GM12891 (cell line): ENCODE results near the gene TMEM178B.

Source experiments
- PAX5 ChIP-seq: IDR thresholded peaks from 2 replicates; pipeline ENCODE4 v1.6.1; 2011; ENCODE audit warnings: low read length, moderate library complexity, mild to moderate bottlenecking; ENCODE audit not compliant: insufficient read depth, severe bottlenecking
- POLR2A ChIP-seq: IDR thresholded peaks from 2 replicates; pipeline ENCODE4 v1.6.1; 2011; ENCODE audit warnings: low read depth, low read length, control low read depth
- POLR2AphosphoS5 ChIP-seq: IDR thresholded peaks from 2 replicates; pipeline ENCODE4 v1.6.1; 2011; ENCODE audit warnings: low read depth, low read length, control low read depth
- POU2F2 ChIP-seq: IDR thresholded peaks from 2 replicates; pipeline ENCODE4 v1.6.1; 2011; ENCODE audit warnings: low read depth, mild to moderate bottlenecking, control low read depth, low read length, moderate library complexity
- SPI1 ChIP-seq: IDR thresholded peaks from 2 replicates; pipeline ENCODE4 v1.6.1; 2011; ENCODE audit warnings: low read depth, low read length, control low read depth
- TAF1 ChIP-seq: IDR thresholded peaks from 2 replicates; pipeline ENCODE4 v1.6.1; 2011; ENCODE audit warnings: low read depth, low read length, control low read depth

- TF ChIP-seq POLR2A (no peak), POLR2AphosphoS5 (no peak), TAF1 (no peak), POU2F2 (no peak), PAX5 (no peak), SPI1 (no peak)
Measured at GRCh38 chr7:141359740-141360415, 286.0 kb downstream of the TMEM178B start.
